Measurements from ENCODE around the gene CPZ.

CPZ gene

GRCh38 chr4:8592366-8593263, at the start of gene CPZ:
CPZ (plus strand) TSS chr4:8592765; CDS start chr4:8592834, 69 bp downstream.
- peak; percentile 38 for DNase-seq

DNA sequence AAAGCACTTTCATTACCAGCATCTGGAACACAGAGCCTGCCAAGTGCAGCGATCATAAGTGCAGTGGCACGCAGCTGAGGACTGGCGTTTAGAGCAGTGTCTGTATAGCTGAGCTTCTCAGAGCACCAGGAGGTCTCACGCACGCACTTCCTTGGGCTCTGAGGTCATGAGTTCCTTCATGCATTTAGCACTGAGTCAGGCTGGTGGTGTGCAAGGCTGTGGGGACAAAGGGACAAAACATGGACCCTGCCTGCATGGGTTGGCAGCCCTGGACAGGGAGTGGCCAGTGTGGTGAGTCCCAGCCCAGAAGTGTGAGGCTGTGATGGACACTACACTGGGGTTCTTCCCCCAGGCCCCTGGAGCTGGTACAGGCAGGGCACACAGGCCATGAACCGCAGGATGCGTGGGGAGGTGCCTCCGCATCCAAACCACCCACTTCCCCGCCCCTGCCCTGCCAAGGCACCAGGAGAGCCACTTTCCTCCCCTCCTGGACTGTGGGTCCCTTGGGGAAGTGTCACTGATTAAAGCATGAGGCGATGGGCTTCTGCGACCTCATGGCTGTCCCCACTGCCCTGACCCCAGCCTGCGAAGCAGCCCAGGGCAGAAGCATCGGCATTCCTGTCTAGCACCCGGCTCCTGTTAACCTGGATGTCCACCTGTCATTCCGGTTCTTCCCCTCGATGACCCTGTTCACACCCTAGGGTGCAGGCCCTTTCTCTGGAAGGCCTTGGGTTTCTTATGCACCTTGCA, 49.6 kb upstream of the CPZ start:
- DNase-seq = no peak

DNA sequence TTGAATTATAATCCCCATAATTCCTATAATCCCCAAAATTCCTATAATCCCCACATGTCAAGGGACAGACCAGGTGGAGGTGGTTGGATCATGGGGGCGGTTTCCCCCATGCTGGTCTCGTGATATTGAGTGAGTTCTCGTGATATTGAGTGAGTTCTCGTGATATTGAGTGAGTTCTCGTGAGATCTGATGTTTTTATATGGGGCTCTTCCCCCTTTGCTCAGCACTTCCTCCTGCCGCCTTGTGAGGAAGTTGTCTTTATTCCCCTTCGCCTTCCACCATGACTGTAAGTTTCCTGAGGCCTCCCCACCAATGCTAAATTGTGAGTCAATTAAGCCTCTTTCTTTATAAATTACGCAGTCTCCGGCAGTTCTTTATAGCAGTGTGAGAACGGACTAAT, 48.9 kb upstream of the CPZ start:
- DNase-seq = no peak

DNA sequence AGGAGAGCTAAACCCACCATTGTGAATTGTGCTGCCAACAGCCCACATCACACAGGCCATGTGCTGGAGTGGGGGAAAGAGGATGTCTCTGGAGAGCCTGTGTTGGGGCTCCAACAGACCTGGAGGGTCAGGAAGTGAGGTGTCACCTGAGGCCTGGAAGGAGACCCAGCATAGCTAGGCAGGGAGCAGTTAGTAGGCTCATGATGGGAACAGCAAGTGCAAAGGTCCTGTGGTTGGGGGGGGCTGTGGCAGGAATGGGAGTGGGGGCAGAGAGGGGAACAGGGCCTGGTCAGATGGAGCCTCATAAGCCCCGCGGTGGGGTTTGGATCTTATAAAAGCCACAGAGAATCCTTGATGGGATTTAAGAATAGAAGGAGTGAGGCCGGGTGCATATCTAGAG, 48.3 kb upstream of the CPZ start:
- DNase-seq = no peak

DNA sequence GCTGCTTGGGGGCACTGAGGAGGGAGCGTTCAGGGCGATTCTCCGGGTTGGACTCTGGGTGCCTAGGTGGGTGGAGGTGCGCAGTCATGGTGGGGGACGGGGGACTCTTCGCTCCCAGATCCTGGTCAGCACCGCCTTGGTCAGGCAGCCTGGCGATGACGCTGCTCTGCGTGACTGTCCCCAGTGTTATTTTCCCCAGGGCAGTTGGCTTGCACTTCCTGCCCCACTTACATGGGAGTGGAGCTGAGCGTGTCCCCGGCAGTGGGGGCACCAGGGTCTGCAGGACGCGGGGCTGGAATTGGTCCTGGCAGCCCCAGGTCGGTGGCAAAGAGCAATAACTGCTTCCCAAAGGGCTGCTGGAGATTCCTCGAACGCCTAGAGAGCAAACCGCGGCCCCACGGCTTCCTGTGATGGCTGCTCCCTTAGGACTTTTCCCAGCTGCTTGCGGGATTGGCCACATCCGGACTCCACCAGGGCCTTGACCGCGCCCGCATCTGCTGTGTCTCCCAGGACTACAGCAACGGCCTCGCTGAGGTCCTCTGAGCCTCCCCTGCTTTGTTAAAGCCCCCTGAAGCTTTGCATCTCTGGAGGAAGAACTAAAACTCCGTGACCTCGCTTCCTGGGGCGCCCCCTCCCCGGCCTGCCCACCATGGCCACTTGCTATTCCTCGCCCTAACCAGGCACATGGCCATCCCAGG, 47.7 kb upstream of the CPZ start:
- no peak for DNase-seq

- no peak for DNase-seq
Observed at GRCh38 chr4:8545439-8545765, 47.2 kb upstream of the CPZ start.

DNA sequence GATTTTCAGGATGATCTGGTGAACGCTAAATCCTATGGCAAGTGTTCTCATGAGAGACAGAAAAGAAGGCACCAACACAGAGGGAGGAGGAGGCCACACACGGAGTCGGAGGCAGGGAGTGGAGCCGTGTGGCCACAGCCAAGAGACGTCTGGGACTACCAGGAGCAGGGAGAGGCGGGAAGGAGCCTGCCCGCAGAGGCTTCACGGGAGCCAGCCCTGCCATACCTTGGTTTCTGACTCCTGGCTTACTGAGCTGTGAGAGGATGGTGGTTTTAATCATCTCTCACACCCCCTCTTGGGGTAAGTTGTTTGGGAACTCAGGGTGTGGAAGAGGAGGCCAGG, 45.8 kb upstream of the CPZ start:
- DNase-seq = no peak

DNA sequence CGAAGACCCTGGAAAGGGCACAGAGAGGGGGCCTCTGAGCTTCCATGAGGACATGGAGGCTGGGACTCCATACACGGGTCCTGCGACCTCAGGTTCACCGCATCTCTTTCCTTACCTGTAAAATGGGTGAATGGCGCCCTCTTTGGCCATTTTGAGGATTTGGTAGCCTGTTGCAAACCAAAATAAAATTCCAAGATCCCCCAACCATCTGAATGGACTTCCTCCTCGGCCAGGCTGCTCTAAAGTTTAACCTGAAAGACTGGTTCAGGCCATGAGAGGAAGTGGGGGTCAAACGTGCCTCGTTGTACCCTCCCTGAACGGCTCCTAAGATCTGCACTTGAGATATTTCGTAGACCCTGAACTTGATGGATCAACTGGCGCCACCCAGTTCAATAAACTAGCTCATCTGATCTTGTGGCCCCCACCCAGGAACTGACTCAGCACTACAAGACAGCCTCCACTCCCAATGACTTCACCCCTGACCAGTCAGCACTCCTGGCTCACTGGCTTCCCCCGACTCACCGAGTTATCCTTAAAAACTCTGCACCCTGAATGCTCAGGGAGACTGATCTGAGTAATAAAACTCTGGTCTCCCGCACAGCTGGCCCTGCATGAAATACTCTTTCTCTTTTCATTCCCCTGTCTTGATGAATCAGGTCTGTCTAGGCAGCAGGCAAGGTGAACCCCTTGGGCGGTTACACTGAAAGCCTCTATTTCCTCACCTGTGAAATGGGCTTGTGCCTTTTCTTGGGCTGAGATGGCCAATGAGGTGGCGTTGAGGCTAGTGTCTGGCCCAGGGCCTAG, 45.3 kb upstream of the CPZ start:
- no peak for DNase-seq

DNA sequence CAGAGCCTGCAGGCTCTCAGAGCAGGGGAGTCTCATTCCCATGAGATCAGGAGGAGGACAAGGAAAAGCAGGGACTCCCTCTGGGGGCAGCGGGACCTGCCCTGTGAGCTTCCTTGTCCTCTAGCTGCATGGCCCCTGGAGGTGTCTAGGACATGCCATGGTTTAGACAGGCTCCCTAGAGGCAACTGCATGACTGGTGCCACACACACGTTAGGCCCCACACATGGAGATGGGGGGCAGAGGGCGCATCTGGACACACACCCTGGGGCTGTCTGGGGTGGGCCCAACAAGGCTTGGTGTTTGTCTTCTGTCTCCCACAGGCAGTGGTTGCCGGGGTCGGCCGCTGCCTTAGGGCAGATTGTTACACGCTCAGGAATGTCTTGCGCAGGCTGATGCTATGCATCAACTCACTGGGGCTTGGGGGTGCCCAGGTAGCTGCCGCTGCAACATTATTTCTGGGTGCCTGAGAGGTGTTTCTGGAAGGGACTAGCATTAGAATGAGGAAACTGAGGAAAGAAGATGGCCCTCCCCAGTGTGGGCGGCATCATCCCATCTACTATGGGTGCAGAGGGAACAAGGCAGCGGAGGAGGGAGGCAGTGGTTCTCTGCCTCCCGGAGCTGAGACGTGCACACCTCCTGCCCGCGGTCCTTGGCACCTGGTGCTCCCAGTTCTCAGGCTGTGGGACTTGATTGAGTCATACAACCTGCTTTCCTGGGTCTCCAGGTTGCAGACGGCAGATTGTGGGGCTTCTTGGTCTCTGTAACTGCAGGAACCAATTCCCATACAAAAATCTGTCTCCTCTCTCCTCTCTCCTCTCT, 44.4 kb upstream of the CPZ start:
- no peak for DNase-seq

DNA sequence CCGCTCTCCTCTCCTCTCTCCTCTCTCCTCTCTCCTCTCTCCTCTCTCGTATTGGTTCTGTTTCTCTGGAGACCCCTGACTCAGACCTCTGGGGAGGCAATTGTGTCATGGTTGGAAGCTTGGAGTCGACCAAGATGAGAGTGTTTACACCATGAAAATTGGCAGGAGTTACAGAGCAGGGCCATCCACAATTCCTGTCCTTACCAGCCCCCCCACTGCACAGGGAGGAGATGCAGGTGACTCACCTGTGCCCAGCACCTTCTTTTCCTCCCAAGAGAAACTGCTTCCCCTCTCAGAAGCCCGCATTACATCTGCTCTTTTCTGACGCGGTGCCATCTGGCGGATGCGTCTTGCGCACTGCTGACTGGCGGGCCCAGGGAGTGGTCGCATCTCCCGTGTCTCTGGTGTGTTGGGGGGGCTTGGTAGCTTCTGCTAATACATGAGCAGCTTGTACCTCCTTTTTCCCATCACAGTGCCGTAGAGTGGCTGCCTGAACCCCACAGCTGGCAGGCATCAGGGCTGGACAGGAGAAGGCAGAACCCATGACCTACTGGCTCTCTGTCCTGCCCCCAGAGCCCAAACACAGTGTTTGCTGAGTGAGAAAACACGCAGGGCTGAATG, 43.7 kb upstream of the CPZ start:
- DNase-seq = no peak

- no peak for DNase-seq
Observed at GRCh38 chr4:8549352-8549931, 43.1 kb upstream of the CPZ start.

DNA sequence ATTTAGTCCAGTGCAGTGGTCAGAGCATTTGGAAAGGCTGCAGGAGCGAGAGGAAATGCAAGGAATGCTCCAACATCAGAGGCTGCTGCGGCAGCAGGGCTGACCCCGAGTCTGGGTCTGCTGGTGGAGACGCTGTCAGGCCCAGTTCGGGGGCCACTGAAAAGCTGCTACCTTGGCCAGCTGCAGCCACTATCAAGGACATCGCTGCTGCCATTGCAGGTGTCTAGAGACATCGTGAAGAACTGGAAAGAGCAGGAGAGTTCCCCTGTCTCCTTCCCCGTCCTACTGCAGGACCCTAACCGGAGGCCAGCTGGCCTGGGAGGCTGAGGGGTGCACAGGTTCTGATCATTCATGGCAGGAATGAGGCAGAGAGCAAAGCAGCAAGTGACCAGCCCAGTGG, 41.9 kb upstream of the CPZ start:
- no peak for DNase-seq

GRCh38 chr4:8552024-8552423, 40.5 kb upstream of the CPZ start:
- no peak for DNase-seq

DNA sequence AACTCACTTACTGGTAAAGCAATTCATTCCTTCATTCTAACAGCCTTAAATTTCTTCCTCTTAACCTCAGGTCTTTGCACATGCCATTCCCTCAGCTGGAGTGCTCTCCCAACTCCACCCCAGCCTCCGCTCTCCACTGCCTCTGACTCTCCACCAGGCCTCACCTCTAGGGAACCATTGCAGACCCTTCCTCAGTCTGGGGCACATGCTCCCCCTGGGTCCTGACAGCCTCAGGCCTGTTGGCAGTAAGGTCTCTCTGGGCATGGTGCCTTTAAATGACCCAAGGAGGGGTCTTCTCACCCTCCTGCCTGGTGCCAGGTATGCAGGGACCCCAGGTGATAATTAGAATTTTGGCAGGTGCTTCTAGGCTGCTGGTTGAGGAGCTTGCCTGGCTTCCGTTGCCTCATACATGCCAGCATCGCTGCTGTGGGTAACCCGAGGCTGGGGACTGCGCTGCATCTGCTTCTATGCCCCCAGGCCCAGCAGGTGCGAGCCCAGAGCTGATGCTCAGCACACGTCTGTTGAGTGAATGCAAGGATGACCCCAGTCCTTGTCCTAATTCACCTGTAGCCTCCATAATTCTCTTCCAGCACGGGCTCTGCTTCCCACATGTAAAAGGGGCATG, 39.9 kb upstream of the CPZ start:
- no peak for DNase-seq

GRCh38 chr4:8553216-8553615, 39.3 kb upstream of the CPZ start:
- DNase-seq = no peak

DNA sequence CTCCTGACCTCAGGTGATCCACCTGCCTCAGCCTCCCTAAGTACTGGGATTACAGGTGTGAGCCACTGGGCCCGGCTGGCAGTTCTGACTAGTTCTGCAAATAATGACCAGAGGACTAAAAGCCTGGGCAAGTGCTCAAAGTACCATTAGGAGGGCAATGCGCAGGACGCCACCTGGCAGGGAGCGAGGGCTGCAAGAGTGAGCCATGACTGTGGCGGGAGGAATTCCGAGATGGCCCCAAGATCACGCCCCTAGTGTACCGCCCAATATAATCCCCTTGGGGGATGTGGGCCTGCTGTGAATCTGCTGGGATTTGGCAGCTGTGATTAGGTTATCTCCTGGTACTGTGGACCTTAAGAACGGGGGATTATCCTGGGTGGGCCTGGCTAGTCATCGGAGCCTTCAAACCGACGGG, 38.6 kb upstream of the CPZ start:
- DNase-seq = no peak

- no peak for DNase-seq
Observed at GRCh38 chr4:8554555-8555100, 37.9 kb upstream of the CPZ start.

DNA sequence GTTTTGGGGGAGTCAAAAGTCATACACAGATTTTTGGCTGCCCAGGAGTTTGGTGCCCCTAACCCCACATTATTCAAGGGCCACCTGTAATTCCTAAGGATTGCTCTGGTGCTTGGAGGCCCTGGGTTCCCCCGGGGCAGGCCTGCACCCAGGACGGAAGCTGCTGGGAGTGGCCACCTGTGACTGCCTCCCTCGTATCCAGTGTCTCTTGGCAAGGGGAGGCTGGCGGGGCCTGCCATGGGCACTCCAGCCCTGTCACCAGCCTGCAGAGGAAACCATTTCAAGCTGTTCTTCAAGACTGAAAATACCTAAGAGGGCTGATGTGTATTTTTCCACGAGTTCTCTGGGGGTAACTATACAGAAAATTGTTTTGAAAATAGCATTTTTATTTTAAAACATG, 36.8 kb upstream of the CPZ start:
- DNase-seq = no peak

DNA sequence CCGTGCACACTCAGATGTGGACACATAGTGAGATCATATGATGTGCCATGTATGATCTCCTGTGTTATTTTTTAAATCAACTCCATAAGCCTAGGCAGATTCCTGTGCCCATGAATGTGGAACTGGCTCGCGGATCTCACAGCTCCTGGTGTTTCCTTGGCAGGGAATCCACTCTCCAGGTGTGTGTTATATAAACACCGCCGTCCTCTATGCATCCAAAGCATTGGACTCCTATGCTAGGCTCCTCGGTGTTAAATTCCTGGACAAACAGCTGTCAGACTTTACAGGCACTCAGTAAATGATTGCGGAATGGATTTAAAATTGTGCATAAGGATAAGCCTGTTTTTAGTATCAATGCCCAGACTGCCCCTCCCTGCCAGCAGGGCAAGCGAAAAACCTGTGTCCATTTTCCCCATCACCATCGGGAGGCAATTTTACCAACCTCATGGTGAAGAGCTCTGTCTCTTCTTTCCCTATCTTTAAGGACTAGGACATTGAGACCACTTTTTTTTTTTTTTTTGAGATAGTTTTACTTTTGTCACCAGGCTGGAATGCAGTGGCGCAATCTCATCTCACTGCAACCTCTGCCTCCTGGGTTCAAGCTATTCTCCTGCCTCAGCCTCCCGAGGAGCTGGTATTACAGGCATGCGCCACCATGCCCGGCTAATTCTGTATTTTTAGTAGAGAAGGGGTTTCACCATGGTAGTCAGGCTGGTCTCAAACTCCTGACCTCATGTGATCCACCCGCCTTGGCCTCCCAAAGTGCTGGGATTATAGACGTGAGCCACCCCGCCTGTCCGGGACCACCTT, 36.0 kb upstream of the CPZ start:
- DNase-seq = no peak

Measured in fibroblast of skin of right quadriceps (primary cell).